GM23338 (cell line): ENCODE results near the gene ANKRD11. TPM values are rescaled to one million over a fixed set of nuclear protein-coding genes. Genes with fewer than 3 reads are reported as not detected.

ENCODE experiments used
- ATAC-seq: fragments of 200-7000 bp; cut with Tn5 transposase; 3 replicates; pipeline ENCODE4 v1.9.1; 2020
- DNase-seq: peaks from one replicate; pipeline ENCODE4 v3.0.0-alpha.2; 2015; ENCODE audit warnings: low spot score
- H2AFZ ChIP-seq: fragments of 200-600 bp; sonication (generic); 2 replicates; pipeline ENCODE4 v1.8.0; 2016; ENCODE audit warnings: antibody characterized with exemption, mild to moderate bottlenecking, moderate library complexity
- H3F3A ChIP-seq: fragments of 200-600 bp; sonication (generic); replicated peaks from 2 replicates; pipeline ENCODE4 v1.8.0; 2017; ENCODE audit warnings: antibody characterized with exemption, mixed run types, low read depth
- H3K27ac ChIP-seq: fragments of 200-600 bp; sonication (generic); 2 replicates; pipeline ENCODE4 v1.6.1; 2016; ENCODE audit warnings: low read depth
- H3K27me3 ChIP-seq: fragments of 200-600 bp; sonication (generic); 2 replicates; pipeline ENCODE4 v1.8.0; 2016; ENCODE audit warnings: mild to moderate bottlenecking, mixed run types, moderate library complexity; ENCODE audit not compliant: insufficient read depth
- H3K36me3 ChIP-seq: fragments of 200-600 bp; sonication (generic); 2 replicates; pipeline ENCODE4 v1.8.0; 2016; ENCODE audit warnings: mild to moderate bottlenecking; ENCODE audit not compliant: insufficient read depth
- H3K4me1 ChIP-seq: fragments of 200-600 bp; sonication (generic); 2 replicates; pipeline ENCODE4 v1.8.0; 2016; ENCODE audit warnings: mild to moderate bottlenecking, moderate library complexity; ENCODE audit not compliant: insufficient read depth
- H3K4me2 ChIP-seq: fragments of 200-600 bp; sonication (generic); 2 replicates; pipeline ENCODE4 v1.7.1; 2017; ENCODE audit warnings: mixed run types
- H3K4me3 ChIP-seq: fragments of 200-600 bp; sonication (generic); 2 replicates; pipeline ENCODE4 v1.6.1; 2016; ENCODE audit warnings: mixed run types
- H3K79me2 ChIP-seq: fragments of 200-600 bp; sonication (generic); replicated peaks from 2 replicates; pipeline ENCODE4 v1.8.0; 2017; ENCODE audit warnings: mild to moderate bottlenecking; ENCODE audit not compliant: insufficient read depth
- H3K9me2 ChIP-seq: fragments of 200-600 bp; sonication (generic); 2 replicates; pipeline ENCODE4 v1.8.0; 2017; ENCODE audit not compliant: insufficient read depth
- H4K20me1 ChIP-seq: fragments of 200-600 bp; sonication (generic); replicated peaks from 2 replicates; pipeline ENCODE4 v1.8.0; 2017; ENCODE audit warnings: mild to moderate bottlenecking; ENCODE audit not compliant: insufficient read depth
- H3K27ac Mint-ChIP-seq: 2 replicates; pipeline ENCODE4 v1.8.0; 2020; ENCODE audit warnings: inconsistent platforms, mild to moderate bottlenecking, moderate library complexity, mixed read lengths
- H3K27me3 Mint-ChIP-seq: 3 replicates; pipeline ENCODE4 v1.8.0; 2022; ENCODE audit warnings: low read depth, mild to moderate bottlenecking, moderate library complexity, mixed read lengths, inconsistent platforms; ENCODE audit not compliant: insufficient read depth, poor library complexity
- H3K36me3 Mint-ChIP-seq: 3 replicates; pipeline ENCODE4 v1.8.0; 2021; ENCODE audit warnings: low read depth, mild to moderate bottlenecking, inconsistent platforms, moderate library complexity, mixed read lengths
- H3K4me1 Mint-ChIP-seq: 3 replicates; pipeline ENCODE4 v1.8.0; 2020; ENCODE audit warnings: mild to moderate bottlenecking, inconsistent platforms, mixed read lengths
- H3K4me3 Mint-ChIP-seq: 3 replicates; pipeline ENCODE4 v1.8.0; 2021; ENCODE audit warnings: moderate library complexity, mild to moderate bottlenecking, inconsistent platforms, mixed read lengths
- H3K9me3 Mint-ChIP-seq: 3 replicates; pipeline ENCODE4 v1.8.0; 2020; ENCODE audit warnings: moderate library complexity, mild to moderate bottlenecking, inconsistent platforms, mixed read lengths
- CREB1 ChIP-seq: fragments of 250-450 bp; sonication (Bioruptor Pico); IDR thresholded peaks from 2 replicates; pipeline ENCODE4 v1.5.0; 2020; ENCODE audit warnings: low read depth, mild to moderate bottlenecking, moderate library complexity
- CTCF ChIP-seq, 2 experiments: fragments of 200-600 bp in 1 of 2; sonication (generic) in 1 of 2; conservative IDR thresholded peaks; 2 replicates each; pipeline versions ENCODE4 v1.5.1 to v1.6.1; 2016 to 2017; ENCODE audit warnings: antibody characterized with exemption in 2 of 2, low read depth in 2 of 2, mild to moderate bottlenecking in 2 of 2, moderate library complexity in 1 of 2
- EZH2phosphoT487 ChIP-seq: fragments of 200-600 bp; sonication (generic); IDR thresholded peaks from one replicate; pipeline ENCODE4 v1.8.1; 2018; ENCODE audit warnings: antibody characterized with exemption; ENCODE audit not compliant: unreplicated experiment
- POLR2AphosphoS5 ChIP-seq: IDR thresholded peaks from 2 replicates; pipeline ENCODE4 v1.6.1; 2016; ENCODE audit warnings: antibody characterized with exemption, low read depth
- REST ChIP-seq: IDR thresholded peaks from one replicate; pipeline ENCODE4 v1.6.1; 2018; ENCODE audit warnings: antibody characterized with exemption; ENCODE audit not compliant: unreplicated experiment
- STAT1 ChIP-seq: IDR thresholded peaks from one replicate; pipeline ENCODE4 v1.6.1; 2016; ENCODE audit warnings: antibody characterized with exemption; ENCODE audit not compliant: unreplicated experiment
- ZNF114 ChIP-seq: fragments of 250-450 bp; sonication (Bioruptor Pico); IDR thresholded peaks from 2 replicates; pipeline ENCODE4 v1.5.0; 2020; ENCODE audit warnings: mild to moderate bottlenecking, moderate library complexity
- ZNF331 ChIP-seq: fragments of 250-450 bp; sonication (Bioruptor Pico); IDR thresholded peaks from 2 replicates; pipeline ENCODE4 v1.5.0; 2020; ENCODE audit warnings: low read depth, mild to moderate bottlenecking, moderate library complexity
- long read RNA-seq: library from polyadenylated mRNA; unstranded; transcript quantifications from one replicate; pipeline ENCODE4 v2.0.0, GENCODE V29; 2020; ENCODE audit not compliant: unreplicated experiment
- polyA plus RNA-seq: library from polyadenylated mRNA; unstranded; fragments of >200 nt; fragmentation: Nextera tagmentation; extraction: Ambion mirVana; gene quantifications from 2 replicates; pipeline ENCODE4 v1.2.1, GENCODE V29; 2016
- total RNA-seq: library from RNA; depleted of rRNA; stranded (reverse); fragments of >200 nt; shearing (Covaris generic); gene quantifications from 2 replicates; pipeline ENCODE4 v1.2.3, GENCODE V29; 2014; rRNA removed
- TF ChIP-seq, protein P1 (sequence below): IDR thresholded peaks from 2 replicates; pipeline ENCODE4 v1.6.1; 2016; ENCODE audit warnings: antibody characterized with exemption

ANKRD11 gene
- total RNA-seq (114 and 159 TPM in 2 replicates), polyA plus RNA-seq (130 and 140 TPM in 2 replicates)
- long read RNA-seq, partial matches to known transcripts, result 8 of 23 reads
- long read RNA-seq, other reads (novel, unspliced or antisense), result 14 of 23 reads

DNA sequence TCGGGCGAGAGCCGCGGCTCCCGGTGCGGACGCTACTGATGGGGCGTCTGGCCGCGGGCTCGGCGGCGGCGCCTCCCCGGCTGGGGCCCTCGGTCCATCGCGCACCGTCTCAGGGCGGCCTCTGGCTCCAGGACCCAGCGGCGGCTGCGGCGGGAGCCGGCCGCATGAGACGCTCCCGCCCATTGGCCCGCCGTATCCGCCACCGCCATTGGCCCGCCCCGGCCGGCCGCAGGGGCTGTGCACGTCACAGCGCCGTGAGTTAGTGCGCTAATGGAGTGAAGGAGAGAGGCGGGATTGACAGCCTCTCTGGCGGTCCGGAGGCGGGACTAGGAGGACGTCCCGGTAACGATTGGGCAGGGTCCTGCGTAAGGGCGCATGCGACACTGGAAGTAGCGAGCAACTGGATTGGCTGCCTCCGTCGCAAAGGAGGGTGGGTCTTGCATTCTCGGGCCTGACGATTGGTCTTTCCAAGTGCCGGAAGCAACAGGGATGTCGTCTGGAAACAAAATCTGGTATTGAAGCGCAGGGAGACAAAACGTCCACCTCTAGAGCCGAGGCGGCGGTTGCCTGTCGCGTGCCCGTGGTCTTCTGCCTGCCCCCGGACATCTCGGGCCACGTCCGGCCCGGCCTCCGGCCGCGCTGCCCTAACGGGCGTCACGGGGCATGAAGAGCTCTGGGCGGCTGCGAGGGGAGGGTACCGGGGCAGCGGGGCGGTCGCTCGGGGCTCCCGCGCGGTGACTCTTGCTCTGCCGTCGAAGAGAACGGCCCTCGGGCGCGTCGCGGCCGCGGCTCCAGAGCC, at the start of gene ANKRD11:
Gene ANKRD11, minus strand, starts transcription at position 123 of the 799 bp plus-strand sequence. CDS start 173,542 bp downstream, outside the sequence.
- Histone ChIP-seq H3K27me3 (no peaks in the 10 kb centered on the region), H3K36me3 (no peaks in the 10 kb centered on the region; the same call in 1 of the 2 replicates), H3K4me3 (peak within 1 kb of the TSS; percentile 93), H2AFZ (peak within 1 kb of the TSS; percentile 77), H3K9me2 (no peaks in the 10 kb centered on the region), H3K79me2 (peaks cover 51% of the 10 kb centered on the region), H4K20me1 (peaks cover 39% of the 10 kb centered on the region), H3F3A (peaks cover 8% of the 10 kb centered on the region; the same call in 1 of the 2 replicates), H3K27ac (peak within 1 kb of the TSS; percentile 95), H3K4me2 (peak within 1 kb of the TSS; percentile 99), H3K4me1 (peaks cover 41% of the 10 kb centered on the region)
- Mint-ChIP-seq H3K4me1 (peaks cover 36% of the 10 kb centered on the region), H3K9me3 (no peaks in the 10 kb centered on the region; the same call in 1 of the 3 replicates), H3K36me3 (peaks cover 23% of the 10 kb centered on the region), H3K27ac (peak within 1 kb of the TSS; percentile 98), H3K27me3 (peaks cover 23% of the 10 kb centered on the region), H3K4me3 (peak within 1 kb of the TSS; percentile 94)
- TF ChIP-seq POLR2AphosphoS5 (peak; percentile 63), CREB1 (CRISPR knock-in tag) (peak; percentile 94), EZH2phosphoT487 (no peak)
- TF ChIP-seq, protein P1, sequence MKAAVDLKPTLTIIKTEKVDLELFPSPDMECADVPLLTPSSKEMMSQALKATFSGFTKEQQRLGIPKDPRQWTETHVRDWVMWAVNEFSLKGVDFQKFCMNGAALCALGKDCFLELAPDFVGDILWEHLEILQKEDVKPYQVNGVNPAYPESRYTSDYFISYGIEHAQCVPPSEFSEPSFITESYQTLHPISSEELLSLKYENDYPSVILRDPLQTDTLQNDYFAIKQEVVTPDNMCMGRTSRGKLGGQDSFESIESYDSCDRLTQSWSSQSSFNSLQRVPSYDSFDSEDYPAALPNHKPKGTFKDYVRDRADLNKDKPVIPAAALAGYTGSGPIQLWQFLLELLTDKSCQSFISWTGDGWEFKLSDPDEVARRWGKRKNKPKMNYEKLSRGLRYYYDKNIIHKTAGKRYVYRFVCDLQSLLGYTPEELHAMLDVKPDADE, result peak; percentile 49
- ATAC-seq, result peak; percentile 89
- peak; percentile 100 for DNase-seq

DNA sequence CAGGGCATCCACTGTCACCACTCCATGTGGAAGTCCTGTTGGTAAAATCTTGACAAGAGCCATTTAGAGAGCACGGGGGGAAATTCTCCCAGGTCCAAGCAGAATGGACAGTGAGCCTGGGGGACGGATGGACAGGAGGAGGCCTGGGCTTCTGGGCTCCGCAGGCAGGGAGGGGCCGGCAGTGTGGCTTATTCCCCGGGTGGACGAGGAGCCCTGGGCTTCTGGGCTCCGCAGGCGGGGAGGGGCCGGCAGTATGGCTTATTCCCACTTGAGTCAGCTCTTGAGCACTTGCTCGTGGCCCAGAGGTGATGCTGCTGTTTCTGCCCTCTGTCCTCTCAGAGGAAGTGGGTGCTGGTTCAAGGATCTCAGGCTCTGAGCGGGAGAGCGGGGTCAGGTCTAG, 47.9 kb upstream of the ANKRD11 start:
- Histone ChIP-seq H3K9me2 (no peaks in the 10 kb centered on the region), H3F3A (0 out of 2 replicates have a peak, but pooled peaks cover 7% of the 10 kb centered on the region), H3K36me3 (peaks cover 22% of the 10 kb centered on the region), H3K4me2 (no peak overlapping the region), H3K27ac (no peak overlapping the region), H3K79me2 (0 out of 2 replicates have a peak, but pooled peaks cover 5% of the 10 kb centered on the region), H2AFZ (no peak overlapping the region), H3K4me1 (no peaks in the 10 kb centered on the region), H3K4me3 (no peak overlapping the region), H3K27me3 (no peaks in the 10 kb centered on the region), H4K20me1 (peaks cover 14% of the 10 kb centered on the region)
- ATAC-seq (no peak), DNase-seq (no peak)
- Mint-ChIP-seq H3K36me3 (peaks cover 53% of the 10 kb centered on the region), H3K27me3 (peaks cover 4% of the 10 kb centered on the region), H3K4me3 (no peak overlapping the region), H3K9me3 (no peaks in the 10 kb centered on the region), H3K27ac (no peak overlapping the region), H3K4me1 (no peaks in the 10 kb centered on the region)
- TF ChIP-seq, protein P1, result no peak
- TF ChIP-seq CTCF (conservative IDR thresholded peaks at IDR 0.05; ENCODE audit: low read depth in 2 of 2) (no peak), ZNF331 (CRISPR knock-in tag) (no peak), REST (no peak), ZNF114 (no peak), STAT1 (no peak)
